DND-41 (cell line): Measurements from ENCODE around the gene COX14.
"Not testable (repeated sequence)": the region's sequence is repeated elsewhere in the genome, so short reads cannot be mapped to it uniquely, and the experiment has no call there.

Experiments used
- EZH2 ChIP-seq: IDR thresholded peaks from 3 replicates; pipeline ENCODE4 v1.6.1; 2012; ENCODE audit warnings: borderline replicate concordance, low read depth, mild to moderate bottlenecking, moderate library complexity, low read length, inconsistent platforms; ENCODE audit not compliant: severe bottlenecking
- TF ChIP-seq, protein P1 (sequence below): IDR thresholded peaks from 2 replicates; pipeline ENCODE4 v1.5.1; 2012; ENCODE audit warnings: borderline replicate concordance, low read length, moderate library complexity, mild to moderate bottlenecking; ENCODE audit not compliant: poor library complexity, severe bottlenecking; ENCODE audit errors: extremely low read depth

DNA sequence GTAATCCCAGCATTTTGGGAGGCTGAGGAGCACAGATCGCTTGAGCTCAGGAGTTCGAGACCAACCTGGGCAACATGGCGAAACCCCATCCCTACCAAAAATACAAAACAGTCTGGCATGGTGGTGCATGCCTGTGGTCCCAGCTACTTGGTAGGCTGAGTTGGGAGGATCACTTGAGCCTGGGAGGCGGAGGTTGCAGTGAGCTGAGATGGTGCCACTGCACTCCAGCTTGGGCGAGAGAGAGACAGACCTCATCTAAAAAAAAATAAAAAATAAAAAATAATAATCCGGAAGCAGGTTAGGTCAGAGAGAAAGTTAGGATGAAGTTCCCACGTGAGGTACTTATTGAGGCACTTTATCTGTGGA lies 27.6 kb upstream of the COX14 start:
- TF ChIP-seq, protein P1, sequence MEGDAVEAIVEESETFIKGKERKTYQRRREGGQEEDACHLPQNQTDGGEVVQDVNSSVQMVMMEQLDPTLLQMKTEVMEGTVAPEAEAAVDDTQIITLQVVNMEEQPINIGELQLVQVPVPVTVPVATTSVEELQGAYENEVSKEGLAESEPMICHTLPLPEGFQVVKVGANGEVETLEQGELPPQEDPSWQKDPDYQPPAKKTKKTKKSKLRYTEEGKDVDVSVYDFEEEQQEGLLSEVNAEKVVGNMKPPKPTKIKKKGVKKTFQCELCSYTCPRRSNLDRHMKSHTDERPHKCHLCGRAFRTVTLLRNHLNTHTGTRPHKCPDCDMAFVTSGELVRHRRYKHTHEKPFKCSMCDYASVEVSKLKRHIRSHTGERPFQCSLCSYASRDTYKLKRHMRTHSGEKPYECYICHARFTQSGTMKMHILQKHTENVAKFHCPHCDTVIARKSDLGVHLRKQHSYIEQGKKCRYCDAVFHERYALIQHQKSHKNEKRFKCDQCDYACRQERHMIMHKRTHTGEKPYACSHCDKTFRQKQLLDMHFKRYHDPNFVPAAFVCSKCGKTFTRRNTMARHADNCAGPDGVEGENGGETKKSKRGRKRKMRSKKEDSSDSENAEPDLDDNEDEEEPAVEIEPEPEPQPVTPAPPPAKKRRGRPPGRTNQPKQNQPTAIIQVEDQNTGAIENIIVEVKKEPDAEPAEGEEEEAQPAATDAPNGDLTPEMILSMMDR: not testable (repeated sequence)
- not testable (repeated sequence) for TF ChIP-seq EZH2
